Activated CD4-positive, alpha-beta memory T cell treated with anti-CD3 and anti-CD28 coated beads for 36 hours (primary cell): ENCODE measurements around the gene CIAPIN1. TPM values are rescaled to one million over a fixed set of nuclear protein-coding genes. Genes with fewer than 3 reads are reported as not detected.

Source experiments
- CTCF ChIA-PET: fragments of 350-600 bp; sonication (Branson Sonifier 250); formaldehyde crosslinking; loops from one replicate; lab custom pipeline; 2021; ENCODE audit warnings: antibody characterized with exemption, inconsistent platforms; lab: Charles Lee
- POLR2A ChIA-PET: fragments of 350-600 bp; sonication (Branson Sonifier 250); formaldehyde crosslinking; loops from one replicate; lab custom pipeline; 2021; ENCODE audit warnings: antibody characterized with exemption; lab: Charles Lee
- DNase-seq: peaks from one replicate; pipeline ENCODE4 v3.0.0-alpha.2; 2020
- H3K27ac Mint-ChIP-seq: one replicate; pipeline ENCODE4 v1.8.0; 2021; ENCODE audit warnings: mixed read lengths
- H3K27me3 Mint-ChIP-seq: one replicate; pipeline ENCODE4 v1.8.0; 2021; ENCODE audit warnings: mixed read lengths
- H3K36me3 Mint-ChIP-seq: one replicate; pipeline ENCODE4 v1.8.0; 2021; ENCODE audit warnings: mixed read lengths
- H3K4me1 Mint-ChIP-seq: one replicate; pipeline ENCODE4 v1.8.0; 2021; ENCODE audit warnings: low read depth, mixed read lengths
- H3K4me3 Mint-ChIP-seq: one replicate; pipeline ENCODE4 v1.8.0; 2021; ENCODE audit warnings: mild to moderate bottlenecking, mixed read lengths
- H3K9me3 Mint-ChIP-seq: one replicate; pipeline ENCODE4 v1.8.0; 2021; ENCODE audit warnings: mixed read lengths
- intact Hi-C: fragments of 100-400 bp; cut with micrococcal nuclease; formaldehyde crosslinking; loops from one replicate; pipeline ENCODE4 v1.15.1; 2023
- total RNA-seq, 2 experiments: library from RNA; stranded (reverse); gene quantifications; one replicate each; pipeline ENCODE4 v1.2.3, GENCODE V29; 2021

Gene CIAPIN1
- total RNA-seq, 2 experiments from 2014 or later, result 34.8 to 38.5 TPM

DNA sequence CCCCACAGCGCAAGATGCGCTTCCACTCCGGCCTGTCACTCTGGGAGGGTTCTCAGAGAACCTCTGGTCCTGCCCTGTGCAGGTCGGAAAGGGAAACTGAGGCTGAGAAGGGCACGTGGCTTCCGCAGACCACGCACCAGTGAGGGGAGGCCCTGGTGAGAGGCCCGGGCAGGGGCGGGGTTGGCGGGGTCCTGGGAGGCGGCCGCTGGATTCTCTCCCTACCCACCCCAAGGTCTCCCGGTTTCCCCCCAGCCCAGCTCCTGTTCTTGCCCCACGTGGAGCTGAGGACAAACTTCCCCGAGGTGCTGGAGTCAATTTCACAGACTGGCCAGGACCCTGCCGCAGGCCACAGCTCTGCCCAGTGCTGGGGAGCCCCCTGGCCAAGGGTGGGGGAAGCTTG lies 31.1 kb downstream of the CIAPIN1 start:
- Mint-ChIP-seq H3K27ac (no peak overlapping the region), H3K4me1 (peaks cover 13% of the 10 kb centered on the region), H3K9me3 (no peaks in the 10 kb centered on the region), H3K36me3 (no peaks in the 10 kb centered on the region), H3K4me3 (no peak overlapping the region), H3K27me3 (no peaks in the 10 kb centered on the region)
- CTCF ChIA-PET, result interaction anchor here (0.8 to 6.6 kb wide), 17 partner anchors 10 to 319 kb away, joined by 3 to 210 read pairs (median 8); partner anchors contain the start of genes CCL17, CIAPIN1 and COQ9
- POLR2A ChIA-PET, result interaction anchor here (0.7 kb wide), 1 partner anchor 99 kb away, joined by 3 read pairs; no protein-coding TSS in a partner anchor
- intact Hi-C loops, result loop anchor here (5.0 kb wide), 2 partner anchors 231 to 334 kb away; no protein-coding TSS in a partner anchor
- no peak for DNase-seq

DNA sequence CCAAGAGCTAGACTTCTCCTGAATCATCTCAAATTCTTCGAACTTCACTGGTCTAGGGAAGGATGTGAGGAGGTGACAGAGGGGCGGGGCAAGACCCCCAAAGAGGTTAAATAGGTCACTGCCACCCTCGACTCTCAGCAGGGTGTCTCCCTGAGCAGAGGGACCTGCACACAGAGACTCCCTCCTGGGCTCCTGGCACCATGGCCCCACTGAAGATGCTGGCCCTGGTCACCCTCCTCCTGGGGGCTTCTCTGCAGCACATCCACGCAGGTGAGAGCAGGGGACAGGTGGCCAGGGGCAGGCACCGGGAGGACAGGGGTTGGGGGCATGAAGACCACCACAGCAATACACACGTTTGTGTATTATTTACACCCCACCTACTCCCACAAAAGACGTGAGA lies 33.5 kb downstream of the CIAPIN1 start:
- Mint-ChIP-seq H3K4me1 (peaks cover 10% of the 10 kb centered on the region), H3K27me3 (no peaks in the 10 kb centered on the region), H3K4me3 (no peak overlapping the region), H3K9me3 (no peaks in the 10 kb centered on the region), H3K27ac (no peak overlapping the region), H3K36me3 (no peaks in the 10 kb centered on the region)
- no peak for DNase-seq
- POLR2A ChIA-PET, result no interaction called here
- CTCF ChIA-PET, result interaction anchor here (1.6 to 4.1 kb wide), 2 partner anchors 111 to 114 kb away, joined by 6 to 19 read pairs; no protein-coding TSS in a partner anchor
- intact Hi-C loops, result no loop called here

DNA sequence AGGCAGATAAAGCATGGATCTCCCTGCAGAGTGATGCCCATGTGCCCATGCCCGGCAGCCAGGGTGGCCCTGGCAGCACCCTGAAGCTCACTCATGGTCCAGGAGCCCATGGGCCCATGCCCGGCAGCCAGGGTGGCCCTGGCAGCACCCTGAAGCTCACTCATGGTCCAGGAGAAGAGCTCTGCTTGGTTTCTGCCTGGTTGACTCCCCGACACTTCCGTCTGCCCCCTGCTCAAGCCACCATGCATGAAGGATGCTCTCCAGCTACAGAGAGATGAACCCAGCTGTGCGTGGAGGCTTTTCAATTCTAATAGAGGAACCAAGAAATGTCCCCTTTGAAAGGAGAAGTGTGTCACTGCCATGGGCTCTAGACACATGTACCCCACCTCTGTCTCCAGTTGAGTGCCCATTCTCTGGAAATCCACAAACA lies 33.9 kb downstream of the CIAPIN1 start:
- CTCF ChIA-PET, result interaction anchor here (0.9 to 4.1 kb wide), 3 partner anchors 107 to 113 kb away, joined by 3 to 19 read pairs (median 6); no protein-coding TSS in a partner anchor
- Mint-ChIP-seq H3K36me3 (no peaks in the 10 kb centered on the region), H3K27ac (no peak overlapping the region), H3K9me3 (no peaks in the 10 kb centered on the region), H3K27me3 (no peaks in the 10 kb centered on the region), H3K4me1 (peaks cover 10% of the 10 kb centered on the region), H3K4me3 (no peak overlapping the region)
- intact Hi-C loops, result no loop called here
- POLR2A ChIA-PET, result no interaction called here
- DNase-seq, result no peak

DNA sequence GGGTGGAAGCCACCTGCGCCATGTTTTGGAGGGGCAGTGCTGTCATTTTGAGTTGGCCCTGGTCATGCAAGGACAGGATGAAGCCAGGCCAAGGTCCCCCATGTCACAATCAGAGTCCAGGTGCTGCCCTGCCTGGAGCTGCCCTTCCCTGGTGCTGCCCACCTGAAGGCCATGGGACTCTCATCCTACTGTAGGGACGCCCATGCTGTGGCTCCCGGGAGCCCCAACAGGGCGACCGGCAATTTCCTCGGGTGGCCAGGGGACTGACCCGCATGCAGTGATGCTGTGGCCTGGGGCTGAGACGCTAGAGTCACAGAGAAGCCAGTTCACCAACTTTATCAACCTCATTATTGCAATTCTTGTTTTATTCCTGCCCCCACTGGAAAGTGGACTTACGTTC lies 34.6 kb downstream of the CIAPIN1 start:
- no peaks in the 10 kb centered on the region for H3K36me3 Mint-ChIP-seq
- peaks cover 8% of the 10 kb centered on the region for H3K4me1 Mint-ChIP-seq
- intact Hi-C loops, result no loop called here
- ChIA-PET POLR2A (no interaction called here), CTCF (interaction anchor here (0.9 to 4.1 kb wide), 3 partner anchors 107 to 113 kb away, joined by 3 to 19 read pairs (median 6); no protein-coding TSS in a partner anchor)
- no peak overlapping the region for H3K4me3 Mint-ChIP-seq
- H3K27ac Mint-ChIP-seq, result no peak overlapping the region
- H3K9me3 Mint-ChIP-seq, result no peaks in the 10 kb centered on the region
- DNase-seq, result no peak
- no peaks in the 10 kb centered on the region for H3K27me3 Mint-ChIP-seq

DNA sequence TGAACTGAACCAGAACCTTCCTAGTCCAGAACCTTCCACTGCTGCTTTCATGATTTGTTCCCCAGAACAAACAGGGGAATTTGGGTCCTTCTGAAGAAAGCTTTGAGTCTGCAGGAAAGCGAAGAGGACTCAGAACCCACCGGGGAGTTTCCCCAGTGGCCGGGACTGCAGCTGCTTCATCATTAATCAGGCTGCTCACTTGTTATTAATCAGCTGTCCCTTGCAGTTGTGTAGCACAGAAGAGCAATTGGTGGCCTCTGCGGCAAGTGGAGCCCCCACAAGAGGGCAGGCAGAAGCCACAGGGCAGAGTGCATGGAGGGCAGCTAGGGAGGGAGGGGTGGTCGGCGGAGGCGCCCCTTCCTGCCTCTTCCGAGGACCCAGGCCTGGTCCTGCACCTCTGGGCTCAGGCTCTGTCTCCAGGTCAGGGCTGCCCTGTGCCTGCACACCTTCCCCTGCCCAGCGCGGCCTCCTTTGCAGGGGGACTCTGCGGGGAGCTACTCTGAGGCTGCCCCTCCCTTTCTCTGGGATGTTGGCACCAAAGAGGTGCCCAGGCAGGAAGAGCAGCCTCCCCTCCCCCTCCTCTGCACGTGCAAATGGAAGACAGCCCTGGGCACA lies 35.7 kb downstream of the CIAPIN1 start:
- H3K27ac Mint-ChIP-seq, result no peak overlapping the region
- POLR2A ChIA-PET, result no interaction called here

DNA sequence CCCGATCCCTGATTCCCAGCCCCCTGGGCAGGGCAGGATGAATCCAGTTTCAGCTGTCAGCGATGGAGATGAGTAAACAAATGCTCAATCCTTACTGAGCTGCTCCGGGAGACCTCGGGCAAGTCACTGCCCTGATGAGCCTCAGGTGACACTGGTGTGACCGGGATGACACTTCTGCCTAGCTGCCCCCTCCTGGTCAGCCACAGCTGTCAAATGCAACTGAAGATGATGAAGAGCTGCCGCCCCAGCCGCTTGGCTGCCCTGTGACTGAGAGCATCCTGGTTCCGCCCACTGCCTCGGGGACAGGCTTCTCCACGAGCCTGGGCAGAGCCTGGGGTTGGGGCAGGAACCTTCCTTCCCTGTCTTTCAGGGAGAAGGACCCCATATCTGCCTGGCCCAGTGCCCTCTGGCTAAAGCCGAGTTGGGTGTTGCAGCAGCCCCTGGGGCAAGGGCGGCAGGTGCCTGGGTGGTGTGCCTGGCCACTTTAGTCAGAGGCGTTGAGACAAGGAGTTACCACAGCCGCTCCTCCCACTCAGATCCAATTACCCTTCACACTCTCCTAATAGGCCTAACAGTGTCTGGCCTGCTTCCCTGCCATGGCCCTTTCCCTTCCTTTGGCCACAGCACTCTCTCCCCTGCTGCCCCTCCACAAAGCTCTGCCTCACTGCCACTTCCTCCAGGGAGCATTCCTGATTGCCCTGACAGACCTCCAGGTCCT lies 37.2 kb downstream of the CIAPIN1 start:
- POLR2A ChIA-PET, result no interaction called here
- Mint-ChIP-seq H3K27me3 (no peaks in the 10 kb centered on the region), H3K9me3 (no peaks in the 10 kb centered on the region), H3K27ac (no peak overlapping the region), H3K36me3 (no peaks in the 10 kb centered on the region), H3K4me1 (peaks cover 2% of the 10 kb centered on the region), H3K4me3 (no peak overlapping the region)
- intact Hi-C loops, result no loop called here
- CTCF ChIA-PET, result interaction anchor here (0.7 kb wide), 1 partner anchor 10 kb away, joined by 3 read pairs; no protein-coding TSS in a partner anchor
- no peak for DNase-seq

More for the DNA sequence above, 35.7 kb downstream of the CIAPIN1 start:
- H3K4me1 Mint-ChIP-seq, result no peaks in the 10 kb centered on the region
- H3K27me3 Mint-ChIP-seq, result no peaks in the 10 kb centered on the region
- no peak overlapping the region for H3K4me3 Mint-ChIP-seq
- CTCF ChIA-PET, result interaction anchor here (4.1 kb wide), 1 partner anchor 111 kb away, joined by 19 read pairs; no protein-coding TSS in a partner anchor
- H3K36me3 Mint-ChIP-seq, result no peaks in the 10 kb centered on the region
- DNase-seq, result no peak
- H3K9me3 Mint-ChIP-seq, result no peaks in the 10 kb centered on the region
- intact Hi-C loops, result no loop called here

DNA sequence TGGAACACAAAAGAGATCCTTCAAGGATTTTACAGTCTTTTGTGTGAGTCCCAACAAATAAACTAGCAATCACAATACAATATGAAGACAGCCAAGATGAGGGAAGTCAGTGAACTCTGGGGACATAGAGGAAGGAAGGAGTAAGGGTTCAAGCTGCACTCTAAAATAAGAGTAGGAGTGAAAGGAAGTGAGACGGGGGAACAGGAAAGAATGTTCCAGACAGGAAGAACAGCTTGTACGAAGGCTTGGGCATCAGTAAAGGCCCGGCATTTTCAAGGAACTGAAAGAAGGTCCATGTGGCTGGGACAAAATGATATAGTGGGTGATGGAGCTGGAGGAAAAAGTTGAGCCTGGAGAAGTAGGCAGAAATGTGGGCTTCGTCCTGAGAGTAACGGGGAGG lies 38.1 kb downstream of the CIAPIN1 start:
- H3K27me3 Mint-ChIP-seq, result no peaks in the 10 kb centered on the region
- DNase-seq, result no peak
- no peaks in the 10 kb centered on the region for H3K9me3 Mint-ChIP-seq
- no peak overlapping the region for H3K4me3 Mint-ChIP-seq
- ChIA-PET POLR2A (no interaction called here), CTCF (no interaction called here)
- no peaks in the 10 kb centered on the region for H3K36me3 Mint-ChIP-seq
- no peak overlapping the region for H3K27ac Mint-ChIP-seq
- H3K4me1 Mint-ChIP-seq, result peaks cover 3% of the 10 kb centered on the region
- intact Hi-C loops, result no loop called here

DNA sequence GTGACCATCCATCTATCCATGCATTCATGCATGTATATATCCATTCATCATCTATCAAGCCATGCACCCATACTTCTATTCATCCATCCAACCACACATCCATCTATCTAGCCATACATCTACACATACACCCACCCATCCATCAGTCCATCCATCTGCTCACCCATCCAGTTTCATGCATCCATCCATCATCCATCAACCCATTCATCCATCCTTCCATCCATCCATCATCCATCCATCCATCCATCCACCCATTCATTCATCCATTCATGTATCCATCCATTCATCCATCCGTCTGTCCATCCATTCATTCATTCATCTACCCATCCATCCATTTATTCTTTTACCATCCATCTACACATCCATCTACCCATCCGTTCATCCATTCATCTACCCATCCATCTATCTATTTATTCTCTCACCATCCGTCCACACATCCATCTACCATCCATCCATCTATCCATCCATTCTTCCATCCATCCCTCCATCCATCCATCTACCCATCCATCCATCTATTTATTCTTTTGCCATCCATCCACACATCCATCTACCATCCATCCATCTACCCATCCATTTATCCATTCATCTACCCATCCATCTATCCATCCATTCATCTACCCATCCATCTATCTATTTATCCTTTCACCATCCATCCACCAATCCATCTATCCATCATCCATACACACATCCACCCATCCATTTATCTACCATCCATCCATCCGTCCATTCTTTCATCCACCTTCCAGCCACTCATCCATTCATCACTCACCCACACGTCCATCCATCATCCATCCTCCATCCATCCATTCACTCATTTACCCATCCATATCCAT lies 39.4 kb downstream of the CIAPIN1 start:
- no peak for DNase-seq
- Mint-ChIP-seq H3K27ac (no peak overlapping the region), H3K4me3 (no peak overlapping the region), H3K4me1 (peaks cover 3% of the 10 kb centered on the region), H3K27me3 (no peaks in the 10 kb centered on the region), H3K9me3 (no peaks in the 10 kb centered on the region), H3K36me3 (no peaks in the 10 kb centered on the region)
- CTCF ChIA-PET, result no interaction called here
- POLR2A ChIA-PET, result no interaction called here
- intact Hi-C loops, result no loop called here

DNA sequence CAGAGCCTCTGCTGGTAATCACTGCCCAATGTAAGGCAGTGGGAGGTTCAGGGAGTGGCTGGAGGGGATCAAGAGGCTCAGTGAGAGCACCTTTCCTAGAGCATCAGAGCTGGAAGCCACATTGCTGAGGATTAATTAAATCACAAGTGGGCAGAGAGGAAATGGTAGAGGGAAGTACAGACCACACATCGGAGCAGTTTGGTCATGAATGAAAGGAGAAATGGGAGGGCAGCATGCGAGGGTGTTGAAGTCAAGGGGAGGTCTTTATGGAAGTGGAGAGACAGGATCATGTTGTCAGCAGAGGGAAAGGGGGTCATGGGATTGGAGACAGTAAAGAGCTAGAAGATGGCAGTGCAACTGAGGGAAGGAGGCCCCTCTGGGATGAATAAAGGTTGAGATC lies 40.3 kb downstream of the CIAPIN1 start:
- Mint-ChIP-seq H3K9me3 (no peaks in the 10 kb centered on the region), H3K27ac (no peak overlapping the region), H3K36me3 (no peaks in the 10 kb centered on the region), H3K4me1 (peaks cover 3% of the 10 kb centered on the region), H3K27me3 (no peaks in the 10 kb centered on the region), H3K4me3 (no peak overlapping the region)
- intact Hi-C loops, result no loop called here
- CTCF ChIA-PET, result no interaction called here
- POLR2A ChIA-PET, result no interaction called here
- DNase-seq, result no peak

DNA sequence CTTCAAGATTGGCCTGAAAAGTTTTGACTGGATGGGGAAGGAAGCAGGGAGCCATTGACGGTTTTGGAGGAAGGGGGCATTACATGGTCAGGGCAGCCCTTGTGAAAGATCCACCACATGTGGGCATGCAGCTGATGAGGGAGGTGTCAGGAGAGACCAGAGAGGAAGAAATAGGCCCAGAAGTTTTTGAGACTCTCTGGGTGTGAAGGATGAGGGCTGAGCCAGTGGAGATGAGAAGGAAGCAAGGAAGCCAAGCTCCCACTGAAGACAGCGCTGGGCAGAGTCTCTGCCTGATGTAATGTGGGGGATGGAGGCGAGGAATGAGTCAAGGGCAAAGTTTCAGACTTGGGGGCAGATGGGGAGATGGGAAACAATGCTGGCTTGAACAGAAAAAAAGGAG lies 42.1 kb downstream of the CIAPIN1 start:
- DNase-seq, result no peak
- Mint-ChIP-seq H3K4me3 (no peak overlapping the region), H3K4me1 (peaks cover 3% of the 10 kb centered on the region), H3K36me3 (no peaks in the 10 kb centered on the region), H3K9me3 (no peaks in the 10 kb centered on the region), H3K27ac (no peak overlapping the region), H3K27me3 (no peaks in the 10 kb centered on the region)
- ChIA-PET POLR2A (no interaction called here), CTCF (interaction anchor here (1.3 to 2.1 kb wide), 3 partner anchors 11 to 14 kb away, joined by 4 to 8 read pairs (median 4); no protein-coding TSS in a partner anchor)
- intact Hi-C loops, result no loop called here

DNA sequence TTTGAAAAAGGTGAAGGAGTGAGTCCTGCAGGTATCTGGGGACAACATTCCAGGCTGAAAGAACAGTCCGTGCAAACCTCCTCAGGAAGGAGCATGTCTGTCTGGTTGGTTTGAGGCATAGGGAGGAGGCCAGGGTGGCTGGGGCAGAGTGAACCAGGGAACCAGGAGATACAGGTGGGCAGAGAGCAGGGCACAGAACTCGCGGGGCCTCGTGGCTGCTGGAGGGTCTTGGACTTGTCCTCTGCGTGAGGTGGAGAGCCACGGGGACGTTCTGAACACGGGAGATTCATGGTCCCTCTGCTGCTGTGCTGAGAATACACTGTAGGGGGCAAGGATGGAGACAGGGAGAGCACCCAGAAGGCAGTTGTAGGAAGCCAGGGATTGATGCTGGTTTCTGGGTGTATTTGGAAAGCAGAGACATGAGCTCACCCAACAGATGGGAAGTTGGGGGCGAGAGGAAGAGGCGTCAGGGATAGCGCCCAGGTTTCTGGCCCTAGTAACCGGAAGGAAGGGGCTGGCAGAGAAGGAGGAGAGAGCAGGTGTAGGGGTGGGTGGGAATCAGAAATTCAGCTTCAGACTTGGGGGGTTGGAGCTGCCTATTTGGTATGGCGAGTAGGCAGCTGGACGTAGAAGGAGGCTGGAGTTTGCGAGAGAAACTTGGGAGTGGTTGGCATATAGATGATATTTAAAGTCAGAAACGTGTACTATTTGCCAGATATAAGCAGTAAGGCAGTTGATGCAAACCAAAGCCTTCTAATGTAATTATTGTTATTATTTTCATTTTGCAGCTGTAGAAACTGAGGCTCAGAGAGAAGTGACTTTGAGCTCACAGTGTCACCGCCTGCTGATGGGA lies 43.0 kb downstream of the CIAPIN1 start, which contains the start of gene CCL17:
Gene CCL17, plus strand, starts transcription at position 803 of the 853 bp plus-strand sequence. CDS start 9,166 bp downstream, outside the sequence.
- Mint-ChIP-seq H3K27ac (no peak within 1 kb of the TSS), H3K4me1 (peaks cover 3% of the 10 kb centered on the region), H3K4me3 (no peak within 1 kb of the TSS), H3K9me3 (no peaks in the 10 kb centered on the region), H3K36me3 (no peaks in the 10 kb centered on the region), H3K27me3 (no peaks in the 10 kb centered on the region)
- ChIA-PET POLR2A (no interaction called here), CTCF (interaction anchor here (0.8 to 2.1 kb wide), 4 partner anchors 12 to 104 kb away, joined by 3 to 8 read pairs (median 4); no protein-coding TSS in a partner anchor)
- intact Hi-C loops, result no loop called here
- DNase-seq, result no peak
